ENCODE results near the gene TCF23. TPM values are rescaled to one million over a fixed set of nuclear protein-coding genes. Genes with fewer than 3 reads are reported as not detected.

The TCF23 gene
- total and polyA plus RNA-seq, 2 of the 4 experiments (the other 2 are of a cell fraction), result not detected

GRCh38 chr2:27154488-27154887 is 5.7 kb downstream of the TCF23 start:
- H2AK9ac ChIP-seq (replicated peaks; ENCODE audit: low read depth, low read length, poor library complexity), result no peak overlapping the region
- no peak overlapping the region for H3K23ac ChIP-seq (ENCODE audit: low read depth, low read length)
- dilution Hi-C loops (cut with HindIII; ENCODE audit: low sequenced_read_pairs, unreplicated experiment), result no loop called here
- H2BK20ac ChIP-seq (ENCODE audit: low read depth, low read length), result no peak overlapping the region
- no peaks in the 10 kb centered on the region; the same call in 1 of the 2 replicates for H3K9me1 ChIP-seq (ENCODE audit: insufficient read depth, low read length)
- H3K4me3 ChIP-seq (ENCODE audit: insufficient read depth, low read depth, low read length), result no peak overlapping the region
- no peak overlapping the region for H3K56ac ChIP-seq (ENCODE audit: extremely low read depth, insufficient read depth, low read length)
- H2BK5ac ChIP-seq (ENCODE audit: low read depth, low read length, poor library complexity, severe bottlenecking), result no peak overlapping the region
- no TSS peak for BruUV-seq (replicated peaks)
- H2BK15ac ChIP-seq (ENCODE audit: low read depth, low read length), result no peak overlapping the region
- no peaks in the 10 kb centered on the region; the same call in 1 of the 2 replicates for H4K20me1 ChIP-seq (ENCODE audit: insufficient read depth, low read length)
- ChIA-PET CTCF (no interaction called here), POLR2A (ENCODE audit: unreplicated experiment) (no interaction called here)
- no peak overlapping the region for H2BK120ac ChIP-seq (ENCODE audit: low read depth, low read length)
- H4K5ac ChIP-seq (ENCODE audit: low read depth, low read length), result no peak overlapping the region
- no peak overlapping the region for H2AFZ ChIP-seq (replicated peaks; ENCODE audit: low read length, poor library complexity)
- TF ChIP-seq, protein P1, sequence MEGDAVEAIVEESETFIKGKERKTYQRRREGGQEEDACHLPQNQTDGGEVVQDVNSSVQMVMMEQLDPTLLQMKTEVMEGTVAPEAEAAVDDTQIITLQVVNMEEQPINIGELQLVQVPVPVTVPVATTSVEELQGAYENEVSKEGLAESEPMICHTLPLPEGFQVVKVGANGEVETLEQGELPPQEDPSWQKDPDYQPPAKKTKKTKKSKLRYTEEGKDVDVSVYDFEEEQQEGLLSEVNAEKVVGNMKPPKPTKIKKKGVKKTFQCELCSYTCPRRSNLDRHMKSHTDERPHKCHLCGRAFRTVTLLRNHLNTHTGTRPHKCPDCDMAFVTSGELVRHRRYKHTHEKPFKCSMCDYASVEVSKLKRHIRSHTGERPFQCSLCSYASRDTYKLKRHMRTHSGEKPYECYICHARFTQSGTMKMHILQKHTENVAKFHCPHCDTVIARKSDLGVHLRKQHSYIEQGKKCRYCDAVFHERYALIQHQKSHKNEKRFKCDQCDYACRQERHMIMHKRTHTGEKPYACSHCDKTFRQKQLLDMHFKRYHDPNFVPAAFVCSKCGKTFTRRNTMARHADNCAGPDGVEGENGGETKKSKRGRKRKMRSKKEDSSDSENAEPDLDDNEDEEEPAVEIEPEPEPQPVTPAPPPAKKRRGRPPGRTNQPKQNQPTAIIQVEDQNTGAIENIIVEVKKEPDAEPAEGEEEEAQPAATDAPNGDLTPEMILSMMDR (conservative IDR thresholded peaks at IDR 0.05; ENCODE audit: low read depth, low read length), result no peak
- TF ChIP-seq CEBPB (IDR thresholded peaks at IDR 0.05; ENCODE audit: low read depth, low read length), result no peak
- no peak for TF ChIP-seq USF2 (IDR thresholded peaks at IDR 0.05; ENCODE audit: low read depth, low read length)
- no peaks in the 10 kb centered on the region for H3K36me3 ChIP-seq (ENCODE audit: control insufficient read depth, insufficient read depth, low read length)
- H3K9ac ChIP-seq (ENCODE audit: low read depth, low read length), result no peak overlapping the region
- in situ Hi-C loops (cut with MboI; ENCODE audit: low sequenced_read_pairs), result no loop called here
- H3K27ac ChIP-seq (ENCODE audit: insufficient read depth, low read length), result no peak overlapping the region
- ATAC-seq (ENCODE audit: low read depth) (no peak), DNase-seq (no peak)
- no peaks in the 10 kb centered on the region for H3K79me1 ChIP-seq (ENCODE audit: low read depth in 1 of 2, low read length in 2 of 2)
- intact Hi-C loops (cut with micrococcal nuclease), result no loop called here
- no peak overlapping the region for H2AK5ac ChIP-seq (ENCODE audit: low read depth, low read length)
- H3K27me3 ChIP-seq (ENCODE audit: control insufficient read depth, insufficient read depth, low read length), result peaks cover 30% of the 10 kb centered on the region
- no peaks in the 10 kb centered on the region for H3K9me3 ChIP-seq (ENCODE audit: control insufficient read depth, insufficient read depth, low read length)
- no peaks in the 10 kb centered on the region for H3K4me1 ChIP-seq (ENCODE audit: control insufficient read depth, insufficient read depth, low read length)
- no peak overlapping the region for H4K91ac ChIP-seq (ENCODE audit: insufficient read depth, low read depth, low read length)
- no peak overlapping the region for H3K14ac ChIP-seq (replicated peaks; ENCODE audit: low read depth, low read length)
- H3K18ac ChIP-seq (ENCODE audit: low read depth, low read length), result no peak overlapping the region
- 66% methylated on average over 5 of the region's 6 CpGs; no CpG with 5 or more reads in 1 of the 2 experiments for WGBS, 2 experiments (ENCODE audit: extremely low coverage in 2 of 2, insufficient read length in 1 of 2)
- no peak overlapping the region for H3K4ac ChIP-seq (ENCODE audit: low read depth, low read length)
- no peak overlapping the region for H4K8ac ChIP-seq (ENCODE audit: low read depth in 2 of 2, low read length in 2 of 2)
- no peak overlapping the region for H3K4me2 ChIP-seq (ENCODE audit: low read depth, low read length)
